Astrocyte (in vitro differentiated cells and primary cell): Measurements from ENCODE around the gene C17orf107. TPM values are rescaled to one million over a fixed set of nuclear protein-coding genes. Genes with fewer than 3 reads are reported as not detected.

Experiments used
- DNase-seq: peaks from one replicate; pipeline ENCODE4 v3.0.0-alpha.2; 2010; ENCODE audit warnings: low read depth
- FAIRE-seq: peaks from 2 replicates; lab custom pipeline; 2011; peaks lifted over from hg19 to GRCh38; lab: Jason Lieb, UNC
- H2AFZ ChIP-seq: 2 replicates; pipeline ENCODE4 v1.6.0; 2012; ENCODE audit warnings: low read depth, low read length, inconsistent platforms
- H3K27ac ChIP-seq: 2 replicates; pipeline ENCODE4 v1.5.1; 2011; ENCODE audit warnings: low read depth, low read length, inconsistent platforms
- H3K27me3 ChIP-seq: 2 replicates; pipeline ENCODE4 v1.6.0; 2011; ENCODE audit warnings: low read length, inconsistent platforms; ENCODE audit not compliant: insufficient read depth
- H3K36me3 ChIP-seq: 2 replicates; pipeline ENCODE4 v1.5.1; 2011; ENCODE audit warnings: low read length, inconsistent platforms; ENCODE audit not compliant: insufficient read depth
- H3K4me1 ChIP-seq: 2 replicates; pipeline ENCODE4 v1.5.1; 2011; ENCODE audit warnings: low read length, inconsistent platforms; ENCODE audit not compliant: insufficient read depth
- H3K4me2 ChIP-seq: 2 replicates; pipeline ENCODE4 v1.6.0; 2012; ENCODE audit warnings: low read length, inconsistent platforms
- H3K4me3 ChIP-seq: 2 replicates; pipeline ENCODE4 v1.5.1; 2011; ENCODE audit warnings: low read depth, mild to moderate bottlenecking, low read length, inconsistent platforms; ENCODE audit not compliant: insufficient read depth
- H3K79me2 ChIP-seq: 2 replicates; pipeline ENCODE4 v1.6.0; 2012; ENCODE audit warnings: mild to moderate bottlenecking, low read length, inconsistent platforms; ENCODE audit not compliant: insufficient read depth
- H3K9ac ChIP-seq: 2 replicates; pipeline ENCODE4 v1.6.0; 2012; ENCODE audit warnings: mild to moderate bottlenecking, low read length, inconsistent platforms
- H3K9me3 ChIP-seq: 2 replicates; pipeline ENCODE4 v1.5.1; 2012; ENCODE audit warnings: low read depth, mild to moderate bottlenecking, low read length, inconsistent platforms; ENCODE audit not compliant: insufficient read depth
- H4K20me1 ChIP-seq: 2 replicates; pipeline ENCODE4 v1.6.0; 2012; ENCODE audit warnings: low read length, inconsistent platforms; ENCODE audit not compliant: insufficient read depth
- H3K27ac Mint-ChIP-seq: one replicate; pipeline ENCODE4 v1.8.0; 2021; ENCODE audit warnings: mild to moderate bottlenecking, mixed read lengths; ENCODE audit not compliant: unreplicated experiment
- H3K27me3 Mint-ChIP-seq: one replicate; pipeline ENCODE4 v1.8.0; 2021; ENCODE audit warnings: low read depth, mixed read lengths; ENCODE audit not compliant: unreplicated experiment
- H3K36me3 Mint-ChIP-seq: one replicate; pipeline ENCODE4 v1.8.0; 2021; ENCODE audit warnings: low read depth, mixed read lengths; ENCODE audit not compliant: unreplicated experiment
- H3K4me1 Mint-ChIP-seq: one replicate; pipeline ENCODE4 v1.8.0; 2021; ENCODE audit warnings: low read depth, mixed read lengths; ENCODE audit not compliant: unreplicated experiment
- H3K4me3 Mint-ChIP-seq: one replicate; pipeline ENCODE4 v1.8.0; 2021; ENCODE audit warnings: mild to moderate bottlenecking, moderate library complexity, mixed read lengths; ENCODE audit not compliant: unreplicated experiment
- H3K9me3 Mint-ChIP-seq: one replicate; pipeline ENCODE4 v1.8.0; 2021; ENCODE audit warnings: mild to moderate bottlenecking, mixed read lengths; ENCODE audit not compliant: unreplicated experiment
- EZH2 ChIP-seq: IDR thresholded peaks from 2 replicates; pipeline ENCODE4 v1.6.1; 2012; ENCODE audit warnings: mild to moderate bottlenecking, low read length, inconsistent platforms; ENCODE audit not compliant: insufficient read depth
- total RNA-seq: library from RNA; stranded (reverse); gene quantifications from 2 replicates; pipeline ENCODE4 v1.2.1, GENCODE V29; 2021
- TF ChIP-seq, protein P1 (sequence below): IDR thresholded peaks from 2 replicates; pipeline ENCODE4 v1.5.1; 2011; ENCODE audit warnings: low read depth, mild to moderate bottlenecking, inconsistent platforms, low read length, moderate library complexity; ENCODE audit not compliant: insufficient read depth

C17orf107 gene
- total RNA-seq, 1 donor from 2014 or later: 2.2 TPM

- peaks cover 44% of the 10 kb centered on the region for H3K79me2 ChIP-seq
- H3K27me3 ChIP-seq: no peaks in the 10 kb centered on the region
- peaks cover 45% of the 10 kb centered on the region for H3K4me1 ChIP-seq
- peaks cover 22% of the 10 kb centered on the region for H3K36me3 ChIP-seq
- TF ChIP-seq, protein P1, sequence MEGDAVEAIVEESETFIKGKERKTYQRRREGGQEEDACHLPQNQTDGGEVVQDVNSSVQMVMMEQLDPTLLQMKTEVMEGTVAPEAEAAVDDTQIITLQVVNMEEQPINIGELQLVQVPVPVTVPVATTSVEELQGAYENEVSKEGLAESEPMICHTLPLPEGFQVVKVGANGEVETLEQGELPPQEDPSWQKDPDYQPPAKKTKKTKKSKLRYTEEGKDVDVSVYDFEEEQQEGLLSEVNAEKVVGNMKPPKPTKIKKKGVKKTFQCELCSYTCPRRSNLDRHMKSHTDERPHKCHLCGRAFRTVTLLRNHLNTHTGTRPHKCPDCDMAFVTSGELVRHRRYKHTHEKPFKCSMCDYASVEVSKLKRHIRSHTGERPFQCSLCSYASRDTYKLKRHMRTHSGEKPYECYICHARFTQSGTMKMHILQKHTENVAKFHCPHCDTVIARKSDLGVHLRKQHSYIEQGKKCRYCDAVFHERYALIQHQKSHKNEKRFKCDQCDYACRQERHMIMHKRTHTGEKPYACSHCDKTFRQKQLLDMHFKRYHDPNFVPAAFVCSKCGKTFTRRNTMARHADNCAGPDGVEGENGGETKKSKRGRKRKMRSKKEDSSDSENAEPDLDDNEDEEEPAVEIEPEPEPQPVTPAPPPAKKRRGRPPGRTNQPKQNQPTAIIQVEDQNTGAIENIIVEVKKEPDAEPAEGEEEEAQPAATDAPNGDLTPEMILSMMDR: no peak
- no peak for TF ChIP-seq EZH2
- peak overlapping the region; percentile 57 for H2AFZ ChIP-seq
- Mint-ChIP-seq H3K9me3 (no peaks in the 10 kb centered on the region), H3K36me3 (peaks cover 22% of the 10 kb centered on the region), H3K4me1 (peaks cover 40% of the 10 kb centered on the region), H3K4me3 (peak overlapping the region; percentile 93), H3K27me3 (no peaks in the 10 kb centered on the region), H3K27ac (peak overlapping the region; percentile 97)
- H3K4me3 ChIP-seq: peak overlapping the region; percentile 80
- H3K27ac ChIP-seq: peak overlapping the region; percentile 90
- peaks cover 45% of the 10 kb centered on the region for H4K20me1 ChIP-seq
- peak overlapping the region; percentile 99 for H3K4me2 ChIP-seq
- no peaks in the 10 kb centered on the region for H3K9me3 ChIP-seq
- H3K9ac ChIP-seq: peak overlapping the region; percentile 93
- FAIRE-seq (no peak), DNase-seq (peak; percentile 73)
Observed at GRCh38 chr17:4948931-4949320, 49.6 kb downstream of the C17orf107 start.

DNA sequence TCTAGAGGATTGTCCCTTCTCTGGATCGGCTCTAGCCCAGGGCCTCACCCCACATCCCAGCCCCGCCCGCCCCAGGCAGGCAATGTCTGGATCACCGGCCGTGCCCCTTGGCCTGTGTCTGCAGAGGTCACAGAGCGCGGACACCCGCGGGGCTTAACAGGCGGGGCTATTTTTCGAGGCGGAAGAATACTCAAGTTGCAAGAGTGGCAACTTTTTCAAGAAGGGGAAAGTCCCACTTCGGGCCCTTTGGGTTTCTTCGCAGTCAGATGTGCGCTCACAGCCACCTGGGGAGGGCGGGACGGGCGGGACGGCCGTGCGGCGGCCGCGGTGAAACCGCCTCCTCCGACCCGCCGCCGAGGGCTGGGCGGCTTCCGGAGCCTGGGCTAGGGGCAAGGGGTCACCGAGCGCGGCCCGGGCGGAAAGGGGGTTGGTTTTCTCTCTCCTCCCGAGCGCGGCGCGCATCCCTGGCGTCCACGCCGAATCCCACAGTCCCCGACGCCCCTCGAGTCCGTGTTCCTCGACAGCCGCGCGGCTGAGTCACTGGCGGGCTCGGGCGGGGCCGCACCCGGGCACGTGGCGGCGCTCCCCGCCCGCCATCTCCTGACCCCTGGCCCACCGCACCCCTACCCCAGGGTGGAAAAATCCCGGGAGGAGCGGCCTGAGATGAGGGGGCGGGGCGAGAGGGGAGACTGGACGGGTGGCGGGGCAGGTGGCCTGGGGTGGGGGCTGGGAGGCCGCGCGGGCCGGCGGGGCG, 50.2 kb downstream of the C17orf107 start:
- Histone ChIP-seq H2AFZ (peak overlapping the region; percentile 57), H3K4me3 (peak overlapping the region; percentile 80), H3K27ac (peak overlapping the region; percentile 90), H3K4me2 (peak overlapping the region; percentile 99), H3K9me3 (no peaks in the 10 kb centered on the region), H3K9ac (peak overlapping the region; percentile 93), H3K27me3 (no peaks in the 10 kb centered on the region), H4K20me1 (peaks cover 39% of the 10 kb centered on the region), H3K4me1 (peaks cover 42% of the 10 kb centered on the region), H3K79me2 (peaks cover 39% of the 10 kb centered on the region), H3K36me3 (peaks cover 17% of the 10 kb centered on the region)
- peak overlapping the region; percentile 88 for H3K27ac Mint-ChIP-seq
- peak; percentile 59 for DNase-seq
- H3K27me3 Mint-ChIP-seq: no peaks in the 10 kb centered on the region
- peaks cover 20% of the 10 kb centered on the region for H3K36me3 Mint-ChIP-seq
- peak overlapping the region; percentile 77 for H3K4me3 Mint-ChIP-seq
- H3K4me1 Mint-ChIP-seq: peaks cover 41% of the 10 kb centered on the region
- no peak for TF ChIP-seq EZH2
- TF ChIP-seq, protein P1: no peak
- no peak for FAIRE-seq
- no peaks in the 10 kb centered on the region for H3K9me3 Mint-ChIP-seq
